ENCODE data around the gene NR6A1.

NR6A1 gene

GRCh38 chr9:124598048-124598447 lies 173.1 kb downstream of the NR6A1 start:
- DNase-seq (ENCODE audit: extremely low read depth, low read depth) = no peak
- TF ChIP-seq, protein P1, sequence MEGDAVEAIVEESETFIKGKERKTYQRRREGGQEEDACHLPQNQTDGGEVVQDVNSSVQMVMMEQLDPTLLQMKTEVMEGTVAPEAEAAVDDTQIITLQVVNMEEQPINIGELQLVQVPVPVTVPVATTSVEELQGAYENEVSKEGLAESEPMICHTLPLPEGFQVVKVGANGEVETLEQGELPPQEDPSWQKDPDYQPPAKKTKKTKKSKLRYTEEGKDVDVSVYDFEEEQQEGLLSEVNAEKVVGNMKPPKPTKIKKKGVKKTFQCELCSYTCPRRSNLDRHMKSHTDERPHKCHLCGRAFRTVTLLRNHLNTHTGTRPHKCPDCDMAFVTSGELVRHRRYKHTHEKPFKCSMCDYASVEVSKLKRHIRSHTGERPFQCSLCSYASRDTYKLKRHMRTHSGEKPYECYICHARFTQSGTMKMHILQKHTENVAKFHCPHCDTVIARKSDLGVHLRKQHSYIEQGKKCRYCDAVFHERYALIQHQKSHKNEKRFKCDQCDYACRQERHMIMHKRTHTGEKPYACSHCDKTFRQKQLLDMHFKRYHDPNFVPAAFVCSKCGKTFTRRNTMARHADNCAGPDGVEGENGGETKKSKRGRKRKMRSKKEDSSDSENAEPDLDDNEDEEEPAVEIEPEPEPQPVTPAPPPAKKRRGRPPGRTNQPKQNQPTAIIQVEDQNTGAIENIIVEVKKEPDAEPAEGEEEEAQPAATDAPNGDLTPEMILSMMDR (IDR thresholded peaks at IDR 0.05; ENCODE audit: low read depth, low read length) = no peak

DNA sequence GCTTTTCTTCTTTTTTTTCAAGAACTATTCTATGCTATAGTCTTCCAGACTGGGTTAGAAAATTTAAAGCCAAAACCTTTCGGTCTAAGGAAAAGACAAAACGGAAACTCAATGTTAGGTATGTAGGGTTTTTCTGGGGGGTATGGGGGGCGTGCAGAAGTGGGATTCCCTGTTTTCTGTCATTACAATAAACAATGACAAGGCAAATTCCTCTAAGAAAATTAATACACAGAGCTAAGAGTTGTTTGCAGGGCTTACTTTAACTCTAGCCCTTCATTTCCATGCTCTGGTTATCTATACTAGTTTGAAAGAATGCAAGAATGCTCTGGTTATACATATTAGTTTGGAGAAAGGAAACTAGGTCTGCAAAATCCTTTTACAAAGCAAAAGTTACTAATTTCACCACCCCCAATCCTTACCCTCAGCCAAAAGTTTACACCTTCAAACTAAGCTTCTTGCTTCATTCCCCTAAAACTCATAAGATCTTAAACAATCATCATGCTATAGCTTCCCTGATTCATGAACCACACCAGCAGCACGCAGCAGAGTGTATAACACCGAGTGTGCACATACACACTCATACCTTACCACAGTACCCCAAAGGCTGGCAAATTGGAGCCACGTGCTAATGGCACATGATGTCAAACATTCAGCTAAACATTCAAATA lies 174.8 kb downstream of the NR6A1 start:
- no peak for DNase-seq (ENCODE audit: extremely low read depth, low read depth)
- TF ChIP-seq, protein P1 (IDR thresholded peaks at IDR 0.05; ENCODE audit: low read depth, low read length) = no peak

GRCh38 chr9:124595743-124596142 lies 175.4 kb downstream of the NR6A1 start:
- TF ChIP-seq, protein P1 (IDR thresholded peaks at IDR 0.05; ENCODE audit: low read depth, low read length) = no peak
- no peak for DNase-seq (ENCODE audit: extremely low read depth, low read depth)

DNA sequence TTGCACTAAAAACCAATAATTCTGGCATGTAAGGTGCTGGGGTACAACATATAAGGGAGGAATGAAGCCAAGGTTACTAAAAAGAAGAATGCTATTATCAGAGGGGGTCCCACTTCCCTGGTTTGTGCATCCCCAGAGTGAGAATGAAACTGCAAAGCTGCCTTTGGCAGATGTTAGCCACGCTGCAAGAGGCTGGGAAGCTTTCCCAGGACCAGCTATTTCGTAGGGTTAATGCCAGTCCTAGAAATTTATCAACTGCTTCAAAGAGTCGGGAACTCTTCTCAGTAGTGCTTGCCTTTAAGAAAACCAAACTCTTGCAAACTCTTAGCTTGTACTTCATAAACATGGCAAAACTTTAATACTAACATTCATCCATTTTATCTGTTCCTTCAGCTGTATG lies 176.4 kb downstream of the NR6A1 start:
- TF ChIP-seq, protein P1 (IDR thresholded peaks at IDR 0.05; ENCODE audit: low read depth, low read length) = no peak
- DNase-seq (ENCODE audit: extremely low read depth, low read depth) = no peak

DNA sequence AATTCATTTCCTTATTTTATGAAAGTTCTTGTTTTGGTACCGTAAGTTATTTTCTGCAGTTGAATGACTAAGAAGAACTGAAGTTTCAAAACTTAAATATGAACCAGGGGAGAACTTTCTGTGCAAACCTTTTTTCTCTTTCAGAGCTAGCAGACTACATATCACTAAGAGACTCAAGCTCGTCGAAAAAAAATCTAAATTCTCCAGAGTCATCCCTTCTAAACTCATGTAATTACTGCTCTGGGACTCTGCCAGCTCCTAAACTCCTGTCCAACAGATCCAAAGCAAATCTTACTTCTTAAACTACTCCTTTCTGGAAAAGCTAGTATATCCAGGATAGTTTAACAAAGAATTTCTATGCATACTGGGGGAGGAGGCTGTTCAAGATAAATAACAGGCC lies 176.9 kb downstream of the NR6A1 start:
- DNase-seq (ENCODE audit: extremely low read depth, low read depth) = no peak
- TF ChIP-seq, protein P1 (IDR thresholded peaks at IDR 0.05; ENCODE audit: low read depth, low read length) = no peak

GRCh38 chr9:124593651-124594058 lies 177.5 kb downstream of the NR6A1 start:
- TF ChIP-seq, protein P1 (IDR thresholded peaks at IDR 0.05; ENCODE audit: low read depth, low read length) = no peak
- DNase-seq (ENCODE audit: extremely low read depth, low read depth) = no peak

DNA sequence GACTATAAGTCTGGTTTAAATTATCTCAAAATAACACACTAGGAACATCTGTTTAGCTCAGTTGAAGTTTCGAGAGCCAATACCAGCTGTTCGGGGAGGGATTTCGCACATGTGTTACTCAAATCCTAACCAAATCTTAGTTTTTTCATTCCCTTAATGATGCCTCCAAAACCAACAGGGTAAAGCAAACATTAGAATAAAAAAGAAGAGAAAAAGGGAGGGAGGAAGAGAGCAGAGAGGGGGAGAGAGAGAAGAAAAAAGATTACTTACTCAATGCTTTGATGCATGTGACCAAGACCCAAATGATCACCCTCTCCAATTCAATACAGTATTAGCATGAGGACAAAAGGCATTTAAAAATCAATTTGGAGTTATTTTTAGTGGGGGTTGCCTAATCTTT lies 177.9 kb downstream of the NR6A1 start:
- TF ChIP-seq, protein P1 (IDR thresholded peaks at IDR 0.05; ENCODE audit: low read depth, low read length) = no peak

More for the DNA sequence above, 177.9 kb downstream of the NR6A1 start:
- no peak for DNase-seq (ENCODE audit: extremely low read depth, low read depth)
